Cortex of kidney (tissue), 1 donor: ENCODE data around the gene SLAMF1.

Experiments used
- DNase-seq: peaks from one replicate; lab custom pipeline; 2025; lab: John Stamatoyannopoulos, UW

SLAMF1 gene

GRCh38 chr1:160625321-160625720 lies 21.5 kb downstream of the SLAMF1 start:
- DNase-seq: no peak

GRCh38 chr1:160624464-160624863 lies 22.4 kb downstream of the SLAMF1 start:
- DNase-seq: no peak

- DNase-seq: no peak
Observed at GRCh38 chr1:160623862-160624261, 23.0 kb downstream of the SLAMF1 start.

- no peak for DNase-seq
Observed at GRCh38 chr1:160623227-160623633, 23.6 kb downstream of the SLAMF1 start.

GRCh38 chr1:160622501-160623226 lies 24.2 kb downstream of the SLAMF1 start:
- no peak for DNase-seq

- DNase-seq: no peak
Observed at GRCh38 chr1:160621633-160622413, 25.0 kb downstream of the SLAMF1 start.

- DNase-seq: no peak
Observed at GRCh38 chr1:160620942-160621632, 25.8 kb downstream of the SLAMF1 start.

GRCh38 chr1:160619742-160620277 lies 27.0 kb downstream of the SLAMF1 start:
- DNase-seq: no peak

- no peak for DNase-seq
Observed at GRCh38 chr1:160618763-160619274, 28.0 kb downstream of the SLAMF1 start.

GRCh38 chr1:160618327-160618726 lies 28.5 kb downstream of the SLAMF1 start:
- no peak for DNase-seq

- no peak for DNase-seq
Observed at GRCh38 chr1:160615660-160616059, 31.2 kb downstream of the SLAMF1 start.

- no peak for DNase-seq
Observed at GRCh38 chr1:160614410-160614809, 32.4 kb downstream of the SLAMF1 start.

GRCh38 chr1:160612613-160613218 lies 34.1 kb downstream of the SLAMF1 start:
- DNase-seq: no peak

GRCh38 chr1:160610569-160611242 lies 36.1 kb downstream of the SLAMF1 start:
- no peak for DNase-seq

GRCh38 chr1:160608941-160609340 lies 37.9 kb downstream of the SLAMF1 start:
- no peak for DNase-seq

GRCh38 chr1:160608514-160608913 lies 38.3 kb downstream of the SLAMF1 start:
- no peak for DNase-seq

GRCh38 chr1:160608057-160608456 lies 38.8 kb downstream of the SLAMF1 start:
- DNase-seq: no peak

- no peak for DNase-seq
Observed at GRCh38 chr1:160607672-160608032, 39.2 kb downstream of the SLAMF1 start.

GRCh38 chr1:160607011-160607671 lies 39.7 kb downstream of the SLAMF1 start:
- no peak for DNase-seq

- DNase-seq: no peak
Observed at GRCh38 chr1:160606611-160607010, 40.2 kb downstream of the SLAMF1 start.
